OCI-LY7 (cell line): ENCODE data around the gene EPS8L2.

Source experiments
- CTCF ChIP-seq: fragments of 200-600 bp; sonication (generic); conservative IDR thresholded peaks from 2 replicates; pipeline ENCODE4 v1.5.1; 2014; ENCODE audit warnings: mild to moderate bottlenecking, antibody characterized with exemption, low read length, moderate library complexity, mixed read lengths
- EZH2phosphoT487 ChIP-seq: fragments of 200-600 bp; sonication (generic); IDR thresholded peaks from 2 replicates; pipeline ENCODE4 v1.6.1; 2018; ENCODE audit warnings: low read depth, borderline replicate concordance, mild to moderate bottlenecking, mixed run types, antibody characterized with exemption, low read length, moderate library complexity, mixed read lengths

- TF ChIP-seq CTCF (no peak), EZH2phosphoT487 (no peak)
Measured at GRCh38 chr11:695538-696248, 10.3 kb upstream of the EPS8L2 start, which contains the start of gene TMEM80.
